AG20443 (cell line): ENCODE results near the gene ZNF169.
"Not testable (repeated sequence)": the region's sequence is repeated elsewhere in the genome, so short reads cannot be mapped to it uniquely, and the experiment has no call there.

Experiments used
- DNase-seq: peaks from one replicate; pipeline ENCODE4 v3.0.0; 2012; ENCODE audit warnings: low spot score, mixed read lengths

Gene ZNF169

GRCh38 chr9:94259077-94259862 is at the start of gene ZNF169:
Gene ZNF169 (plus strand): TSS chr9:94259298. CDS start chr9:94278813, 19,515 bp downstream.
- DNase-seq: peak; percentile 99

DNA sequence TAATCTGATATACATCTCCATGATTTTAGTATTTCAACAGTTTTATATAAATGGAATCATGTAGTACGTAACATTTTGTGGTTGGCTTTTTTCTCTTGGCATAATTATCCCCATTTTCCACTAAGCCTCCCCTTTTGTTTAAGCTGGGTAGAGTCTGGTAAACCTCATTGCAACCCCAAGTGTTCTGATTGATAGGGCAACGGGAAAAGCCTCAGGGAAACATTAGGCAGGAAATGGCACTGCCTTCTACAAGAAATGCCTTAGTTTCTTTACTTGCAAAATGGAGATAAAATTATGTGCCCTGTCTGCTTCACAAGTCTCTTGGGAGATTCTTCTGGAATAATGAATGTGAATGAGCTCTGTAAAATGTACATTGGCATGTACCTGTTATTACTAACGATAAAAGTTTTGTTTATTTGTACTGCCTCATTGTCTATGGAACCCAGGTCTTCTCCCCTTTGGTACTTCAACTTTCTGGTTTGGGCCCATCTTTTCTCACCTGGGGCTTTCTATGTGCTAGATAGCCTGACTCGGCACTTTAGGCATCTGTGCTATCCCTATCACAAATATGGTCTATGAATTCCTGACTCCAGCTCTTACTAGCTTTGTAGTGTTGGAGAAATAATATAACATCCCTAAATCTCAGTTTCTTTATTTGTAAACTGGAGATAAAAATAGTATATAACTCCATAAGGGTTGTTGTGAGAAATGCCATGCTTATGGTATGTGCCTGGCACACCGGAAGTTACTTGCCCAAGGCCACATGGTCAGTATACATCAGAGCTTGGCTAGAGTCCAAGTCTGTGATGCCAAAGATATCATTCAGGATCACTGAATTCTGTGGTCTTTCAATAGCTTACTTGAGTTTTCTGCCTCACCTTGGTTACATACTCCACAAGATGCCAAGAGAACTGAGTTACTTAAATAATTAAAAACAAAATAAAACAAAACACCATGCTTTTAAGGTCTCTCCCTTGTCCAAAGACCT is 48.2 kb upstream of the ZNF169 start:
- no peak for DNase-seq

GRCh38 chr9:94212091-94212490 is 47.0 kb upstream of the ZNF169 start:
- DNase-seq: no peak

GRCh38 chr9:94212531-94212930 is 46.6 kb upstream of the ZNF169 start:
- DNase-seq: no peak

GRCh38 chr9:94213511-94214124 is 45.5 kb upstream of the ZNF169 start:
- peak; percentile 89 for DNase-seq

DNA sequence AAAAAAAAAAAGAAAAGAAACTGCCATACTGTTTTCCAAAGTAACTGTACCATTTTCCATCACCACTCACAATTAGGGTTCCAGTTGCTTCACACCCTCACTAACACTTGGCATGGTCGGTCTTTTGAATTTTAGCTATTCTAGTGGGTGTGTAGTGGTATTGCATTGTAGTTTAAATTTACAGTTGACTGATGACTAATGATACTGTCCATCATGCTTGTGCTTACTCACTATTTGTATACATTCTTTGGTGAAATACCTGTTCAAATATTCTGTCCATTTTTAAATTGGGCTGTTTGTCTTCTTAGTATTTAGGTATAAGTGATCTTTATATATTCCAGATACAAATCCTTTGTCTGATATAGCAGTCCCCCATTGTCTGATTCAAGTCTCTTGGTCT is 36.2 kb upstream of the ZNF169 start:
- DNase-seq: no peak

DNA sequence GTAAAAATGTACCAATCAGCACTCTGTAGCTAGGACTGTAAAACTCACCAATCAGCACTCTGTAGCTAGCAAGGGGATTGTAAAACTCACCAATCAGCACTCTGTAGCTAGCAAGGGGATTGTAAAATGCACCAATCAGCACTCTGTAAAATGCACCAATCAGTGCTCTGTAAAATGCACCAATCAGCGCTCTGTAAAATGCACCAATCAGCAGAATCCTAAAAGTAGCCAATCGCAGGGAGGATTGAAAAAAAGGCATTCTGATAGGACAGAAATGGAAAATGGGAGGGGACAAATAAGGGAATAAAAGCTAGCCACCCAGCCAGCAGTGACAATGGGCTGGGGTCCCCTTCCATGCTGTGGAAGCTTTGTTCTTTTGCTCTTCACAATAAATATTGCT is 33.7 kb upstream of the ZNF169 start:
- DNase-seq: not testable (repeated sequence)

DNA sequence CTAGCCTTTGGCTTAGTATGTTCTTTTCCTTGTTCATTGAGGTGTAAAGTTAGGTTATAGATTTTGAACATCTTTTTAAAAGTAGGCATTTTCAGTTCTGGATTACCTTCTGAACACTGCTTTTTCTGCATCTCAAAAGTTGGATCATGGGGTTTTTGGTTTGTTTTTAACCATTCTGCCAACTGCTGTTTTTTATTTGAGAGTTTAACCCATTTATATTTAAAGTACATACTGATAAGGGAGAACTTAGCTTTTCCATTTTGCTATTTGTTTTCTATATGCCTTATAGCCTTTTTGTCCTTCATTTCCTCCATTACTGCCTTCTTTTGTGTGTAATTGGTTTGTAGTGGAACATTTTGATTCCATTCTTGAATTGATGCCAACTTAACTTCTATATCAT is 30.5 kb upstream of the ZNF169 start:
- DNase-seq: no peak

DNA sequence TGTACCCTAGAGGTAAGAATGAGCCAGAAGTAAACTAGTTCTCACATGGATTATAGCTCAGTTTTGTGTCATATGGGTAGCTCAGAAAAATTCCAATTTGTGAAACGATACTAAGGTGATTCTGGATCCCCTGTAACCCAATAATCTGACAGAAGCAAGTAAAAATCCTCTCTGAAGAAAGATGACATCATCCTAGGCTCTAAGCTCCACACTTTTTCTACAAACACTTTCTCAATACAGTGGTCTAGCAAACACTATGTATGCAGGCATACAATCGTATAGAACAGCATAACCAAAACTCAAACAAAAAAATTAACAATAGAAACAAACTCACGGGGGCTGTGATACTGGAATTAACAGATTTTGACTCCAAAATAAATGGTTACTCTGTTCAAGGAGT is 26.7 kb upstream of the ZNF169 start:
- DNase-seq: no peak

DNA sequence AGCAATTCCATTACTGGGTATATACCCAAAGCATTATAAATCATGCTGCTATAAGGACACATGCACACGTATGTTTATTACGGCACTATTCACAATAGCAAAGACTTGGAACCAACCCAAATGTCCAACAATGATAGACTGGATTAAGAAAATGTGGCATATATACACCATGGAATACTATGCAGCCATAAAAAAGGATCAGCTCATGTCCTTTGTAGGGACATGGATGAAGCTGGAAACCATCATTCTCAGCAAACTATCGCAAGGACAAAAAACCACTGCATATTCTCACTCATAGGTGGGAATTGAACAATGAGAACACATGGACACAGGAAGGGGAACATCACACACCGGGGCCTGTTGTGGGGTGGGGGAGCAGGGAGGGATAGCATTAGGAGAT is 18.0 kb upstream of the ZNF169 start:
- DNase-seq: not testable (repeated sequence)

GRCh38 chr9:94245651-94246050 is 13.4 kb upstream of the ZNF169 start:
- DNase-seq: no peak

DNA sequence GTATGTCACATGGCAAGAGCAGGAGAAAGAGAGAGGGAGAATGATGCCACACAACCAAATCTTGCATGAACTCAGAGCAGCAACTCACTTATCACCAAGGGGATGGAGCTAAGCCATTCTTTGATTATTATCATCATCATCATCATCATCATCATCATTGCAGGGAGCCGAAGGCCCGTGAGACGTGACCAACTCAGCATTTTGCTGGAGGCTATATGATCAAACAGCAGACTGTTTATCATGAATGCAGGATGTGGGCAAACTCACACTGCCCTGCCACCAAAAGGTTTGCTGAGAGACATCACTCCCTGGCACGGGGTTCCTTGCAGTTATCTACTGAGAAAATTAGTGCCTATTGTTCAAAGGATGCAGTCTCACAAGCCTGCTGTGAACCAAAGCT is 8.6 kb upstream of the ZNF169 start:
- no peak for DNase-seq

DNA sequence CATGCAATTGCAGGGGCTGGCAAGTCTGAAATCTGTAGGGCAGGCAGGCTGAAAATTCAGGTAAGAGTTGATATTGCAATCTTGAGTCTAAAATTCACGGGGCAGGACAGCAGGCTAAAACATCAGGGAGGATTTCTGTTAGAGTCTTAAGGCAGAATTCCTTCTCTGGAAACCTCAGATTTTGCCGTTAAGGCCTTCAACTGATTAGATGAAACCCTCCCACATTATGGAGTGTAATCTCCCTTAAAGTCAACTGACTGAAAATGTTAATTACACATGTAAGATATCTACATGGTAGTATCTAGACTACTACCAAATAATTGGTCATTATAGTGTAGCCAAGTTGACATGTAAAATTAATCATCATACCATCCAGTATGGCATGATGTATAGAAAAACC is 3.1 kb upstream of the ZNF169 start:
- no peak for DNase-seq

DNA sequence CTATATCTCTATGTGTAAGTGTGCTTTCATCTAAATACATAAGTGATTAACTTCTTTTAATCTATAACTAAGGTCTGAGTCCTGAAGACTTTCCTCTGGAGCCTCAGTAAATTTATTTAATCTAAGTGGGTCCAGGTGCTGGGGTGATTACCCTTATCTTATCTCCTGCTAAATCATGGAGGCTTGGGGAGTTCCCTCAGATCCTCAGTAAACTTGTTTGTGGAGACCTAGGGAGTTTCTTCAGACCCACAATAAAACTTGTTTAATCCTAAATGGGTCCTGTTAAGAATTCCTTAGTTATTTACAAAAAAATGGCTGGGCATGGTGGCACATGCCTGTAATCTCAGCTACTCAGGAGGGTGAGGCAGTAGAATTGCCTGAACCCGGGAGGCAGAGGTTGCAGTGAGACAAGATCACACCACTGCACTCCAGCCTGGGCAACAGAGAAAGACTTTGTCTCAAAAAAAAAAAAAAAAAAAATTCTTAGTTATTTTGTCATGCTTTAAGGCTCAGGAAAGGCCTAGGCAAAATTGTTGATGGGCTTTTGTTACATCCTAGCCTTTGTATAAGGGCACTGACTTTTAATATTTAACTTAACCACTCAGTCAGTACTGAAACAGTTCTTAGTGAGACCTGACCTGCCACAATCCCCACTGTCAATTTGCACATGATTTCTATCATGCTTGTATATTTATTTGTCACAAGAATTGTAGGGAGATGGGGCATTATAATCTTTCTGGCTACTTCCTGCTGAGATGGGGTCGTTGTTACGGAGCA is 6.7 kb downstream of the ZNF169 start:
- not testable (repeated sequence) for DNase-seq

DNA sequence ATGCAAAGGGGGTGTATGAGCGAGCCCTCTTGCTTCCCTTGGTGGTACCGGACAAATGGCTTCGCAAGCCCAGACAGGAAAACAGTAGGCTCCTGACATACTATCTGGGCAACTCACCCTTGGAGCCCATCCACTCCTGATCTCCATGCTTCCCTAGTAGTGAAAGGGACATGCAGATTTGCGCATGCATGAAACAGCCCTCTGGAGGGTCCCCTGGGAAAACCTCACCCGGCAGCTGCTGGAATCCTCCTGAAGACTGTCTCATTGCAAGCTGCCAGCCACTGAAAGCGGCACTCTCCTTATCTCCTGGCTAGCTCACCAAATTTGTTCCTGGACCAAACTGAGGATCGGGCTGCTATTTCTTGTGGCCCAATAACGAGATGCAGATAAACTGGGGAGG is 10.2 kb downstream of the ZNF169 start:
- no peak for DNase-seq

DNA sequence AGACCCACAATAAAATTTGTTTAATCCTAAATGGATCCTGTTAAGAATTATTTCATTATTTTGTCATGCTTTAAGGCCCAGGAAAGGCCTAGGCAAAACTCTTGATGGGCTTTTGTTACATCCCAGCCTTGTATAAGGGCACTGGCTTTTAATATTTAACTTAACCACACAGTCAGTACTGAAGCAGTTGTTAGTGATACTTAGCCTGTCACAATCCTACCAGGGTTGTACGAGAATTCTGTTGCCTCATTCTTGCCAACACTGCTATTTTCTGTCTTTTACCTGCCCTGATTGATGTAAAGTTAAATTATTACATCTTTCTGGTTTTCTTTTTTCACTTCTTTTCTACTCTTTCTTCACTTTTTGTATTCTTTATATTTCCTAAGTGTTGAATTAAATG is 10.9 kb downstream of the ZNF169 start:
- no peak for DNase-seq

DNA sequence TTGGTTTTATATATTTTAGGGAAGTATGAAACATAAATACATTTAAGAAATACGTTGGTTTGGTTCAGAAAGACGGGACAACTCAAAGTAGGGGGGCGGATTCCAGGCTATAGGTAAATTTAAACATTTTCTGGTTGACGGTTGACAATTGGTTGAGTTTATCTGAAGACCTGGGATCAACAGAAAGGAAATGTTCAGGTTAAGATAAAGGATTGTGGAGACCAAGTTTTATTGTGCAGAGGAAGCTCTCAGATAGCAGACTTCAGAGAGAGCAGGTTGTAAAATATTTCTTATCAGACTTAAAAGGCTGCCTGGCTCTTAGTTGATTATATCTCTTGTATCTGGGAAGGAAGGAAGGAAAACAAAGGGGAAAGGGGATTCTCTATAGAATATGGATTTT is 17.9 kb downstream of the ZNF169 start:
- DNase-seq: not testable (repeated sequence)

GRCh38 chr9:94277885-94278536 is 18.9 kb downstream of the ZNF169 start:
- DNase-seq: no peak

DNA sequence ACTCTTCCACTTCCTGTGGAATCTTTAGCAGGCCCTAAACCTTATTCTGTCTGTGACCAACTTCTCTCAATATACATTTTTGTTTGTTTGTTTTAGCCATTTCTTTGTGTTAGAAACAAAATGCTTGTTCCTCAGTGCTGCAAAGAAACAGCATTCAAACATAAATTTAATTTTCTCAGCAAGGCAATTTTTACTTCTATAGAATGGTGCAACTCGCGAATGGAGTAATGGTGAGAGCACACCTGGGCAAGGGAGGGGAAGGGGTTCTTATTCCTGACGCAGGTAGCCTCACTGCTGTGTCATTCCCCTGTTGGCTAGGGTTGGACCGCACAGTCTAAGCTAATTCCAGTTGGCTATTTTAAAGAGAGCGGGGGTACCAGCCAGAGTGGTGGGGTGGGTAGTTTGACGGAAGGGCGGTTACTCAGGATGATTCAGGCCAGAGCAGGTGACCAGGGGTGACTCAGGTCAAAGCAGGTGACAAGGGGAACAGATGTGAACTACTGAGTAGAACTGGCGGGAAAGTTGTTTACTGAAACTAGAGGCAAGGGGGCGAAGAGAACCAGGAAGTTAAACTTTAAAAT is 21.4 kb downstream of the ZNF169 start:
- DNase-seq: no peak

DNA sequence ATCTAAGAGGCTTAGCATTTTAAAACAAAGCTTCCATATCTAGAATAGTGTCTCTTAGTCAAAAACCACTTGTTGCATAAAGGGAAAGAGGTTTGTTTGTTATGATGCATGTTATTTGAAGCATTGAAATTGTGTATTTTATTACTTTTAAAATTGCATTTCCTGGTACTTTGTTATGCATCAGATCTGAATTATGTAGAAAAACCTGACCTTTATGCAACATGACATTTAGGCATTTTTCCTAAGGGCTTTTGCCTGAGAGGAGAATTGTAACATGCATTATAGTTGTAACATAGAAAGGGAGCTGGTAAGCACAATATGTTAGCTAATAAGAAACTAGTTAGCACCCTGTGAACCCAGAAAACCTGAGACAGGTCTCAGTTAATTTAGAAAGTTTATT is 22.0 kb downstream of the ZNF169 start:
- no peak for DNase-seq

GRCh38 chr9:94286116-94286515 is 27.0 kb downstream of the ZNF169 start:
- no peak for DNase-seq
